Stimulated activated CD8-positive, alpha-beta memory T cell treated with anti-CD3 and anti-CD28 coated beads, Interleukin-4, amount 100 ng/mL, for 4 hours (primary cell): ENCODE data around the gene ATG9A.

Experiments
- DNase-seq, 2 donors: peaks; one replicate each; pipeline ENCODE4 v3.0.0-alpha.2; 2020; ENCODE audit warnings: low read depth in 2 of 2, low spot score in 1 of 2

Gene ATG9A

DNA sequence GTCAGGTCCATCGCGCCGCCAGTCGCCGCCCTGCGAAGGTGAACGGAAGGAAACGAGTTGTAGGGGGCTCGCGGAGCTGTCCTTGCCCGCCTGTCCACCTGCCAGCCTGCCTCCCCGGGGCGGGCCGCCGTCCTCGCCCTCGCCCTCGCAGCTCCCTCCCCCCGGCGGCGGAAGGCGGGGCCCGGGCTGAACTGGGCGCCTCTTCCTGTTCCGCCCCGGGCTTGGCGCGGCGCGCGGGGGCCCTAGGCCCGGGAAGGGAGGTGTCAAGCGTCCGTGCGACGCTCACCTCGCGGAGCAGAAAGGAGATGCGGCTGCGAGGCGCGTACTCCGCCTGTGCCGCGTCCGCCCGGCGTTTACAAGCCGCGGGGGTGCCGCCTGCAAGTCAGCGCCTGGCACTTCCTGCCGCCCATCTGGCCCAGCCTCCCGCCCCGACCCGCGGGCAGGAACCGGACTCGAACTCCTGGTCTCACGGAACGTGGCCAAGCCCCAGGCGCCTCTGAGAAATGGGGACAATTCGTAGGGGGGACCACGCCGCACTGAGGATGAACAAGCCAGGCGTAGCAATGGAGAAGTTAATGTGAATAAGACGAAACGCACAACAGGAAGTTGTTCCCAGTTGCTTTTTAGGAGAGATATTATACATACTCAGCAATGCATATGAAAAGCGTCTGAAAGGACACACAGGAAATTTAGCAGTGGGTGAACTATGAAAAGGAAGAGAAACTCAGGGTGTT, 52.5 kb downstream of the ATG9A start, which contains the start of gene CNPPD1:
CNPPD1 (minus strand) TSS at position 108 of the 734 bp plus-strand sequence; CDS start at position 11, 97 bp downstream.
- peak; percentile 48 to 67 for DNase-seq

GRCh38 chr2:219175928-219176817, 53.3 kb downstream of the ATG9A start:
- no peak for DNase-seq

- DNase-seq = no peak
These were observed 54.0 kb downstream of the ATG9A start for GRCh38 chr2:219175486-219175885.

DNA sequence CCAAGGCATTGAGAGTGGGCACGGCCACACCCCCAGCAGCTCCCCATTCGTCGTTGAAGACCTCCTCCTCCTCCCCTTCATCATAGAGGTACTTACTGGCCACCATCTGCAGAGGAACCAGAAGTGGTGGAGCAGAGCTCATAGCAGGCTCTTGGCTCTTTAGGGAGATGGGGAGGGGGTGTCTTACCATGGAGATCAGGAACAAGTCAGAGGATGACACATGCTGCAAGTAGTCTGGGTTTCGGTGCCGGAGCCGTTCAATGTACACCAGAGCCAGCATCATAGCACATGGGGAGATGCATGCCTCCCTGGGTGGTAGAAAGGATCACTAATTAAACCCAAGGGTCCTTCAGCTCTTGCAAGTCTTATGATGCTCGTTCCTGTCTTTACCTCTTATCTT, 54.6 kb downstream of the ATG9A start:
- DNase-seq = no peak

- no peak for DNase-seq
These were observed 55.3 kb downstream of the ATG9A start for GRCh38 chr2:219174146-219174545.

DNA sequence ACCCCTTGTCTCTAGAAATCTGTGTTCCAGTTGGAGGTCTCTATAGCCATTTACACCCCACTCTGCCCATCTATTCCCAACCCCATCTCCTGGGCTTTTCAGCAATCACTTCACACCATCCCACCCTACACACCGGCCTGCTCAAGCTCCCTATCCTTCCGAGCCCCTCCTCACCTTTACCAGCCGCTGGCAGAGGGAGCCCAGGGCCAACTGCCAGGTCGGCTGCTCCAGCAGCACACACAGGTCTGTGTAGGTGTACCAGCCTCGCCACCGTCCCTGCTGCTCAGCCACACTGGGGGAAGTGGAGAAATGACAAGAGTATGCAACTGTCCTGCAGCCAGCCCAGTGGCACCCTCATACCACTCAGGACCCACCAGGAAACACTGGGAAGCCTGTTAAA, 56.3 kb downstream of the ATG9A start:
- no peak for DNase-seq

- no peak for DNase-seq
These were observed 56.9 kb downstream of the ATG9A start for GRCh38 chr2:219172231-219173154.

DNA sequence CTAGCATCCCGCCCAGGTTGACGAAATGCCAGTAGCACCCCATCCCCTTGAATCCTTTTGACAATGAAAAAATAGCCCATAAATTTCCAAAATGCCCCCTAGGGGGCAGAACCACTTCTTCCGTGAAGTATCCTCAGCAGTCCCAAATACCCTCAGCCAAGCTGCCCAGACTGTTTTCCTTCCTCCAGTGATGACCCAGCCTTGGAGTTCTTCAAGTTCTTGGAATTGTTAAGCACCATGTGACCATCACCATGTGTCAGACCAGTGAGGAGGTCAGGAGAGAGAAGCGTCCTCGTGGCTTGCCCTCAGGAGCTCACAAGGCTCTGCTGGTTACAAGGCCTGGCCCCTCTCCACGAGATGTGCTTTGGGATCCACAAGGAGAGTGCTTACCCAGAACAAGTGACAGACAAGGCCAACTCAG, 58.2 kb downstream of the ATG9A start:
- no peak for DNase-seq

GRCh38 chr2:219169930-219170654, 59.3 kb downstream of the ATG9A start, which contains the start of gene SLC23A3:
Gene SLC23A3 (minus strand): TSS chr2:219170029. CDS start chr2:219169984, 45 bp downstream.
- no peak for DNase-seq
